Measurements from ENCODE around the gene PAFAH1B2. TPM values are rescaled to one million over a fixed set of nuclear protein-coding genes. Genes with fewer than 3 reads are reported as not detected.
A peak's percentile ranks its signal among the peaks of the same experiment; 100 is the strongest.

Gene PAFAH1B2
- total RNA-seq, 1 experiment from 2014 or later = 74.9 TPM

DNA sequence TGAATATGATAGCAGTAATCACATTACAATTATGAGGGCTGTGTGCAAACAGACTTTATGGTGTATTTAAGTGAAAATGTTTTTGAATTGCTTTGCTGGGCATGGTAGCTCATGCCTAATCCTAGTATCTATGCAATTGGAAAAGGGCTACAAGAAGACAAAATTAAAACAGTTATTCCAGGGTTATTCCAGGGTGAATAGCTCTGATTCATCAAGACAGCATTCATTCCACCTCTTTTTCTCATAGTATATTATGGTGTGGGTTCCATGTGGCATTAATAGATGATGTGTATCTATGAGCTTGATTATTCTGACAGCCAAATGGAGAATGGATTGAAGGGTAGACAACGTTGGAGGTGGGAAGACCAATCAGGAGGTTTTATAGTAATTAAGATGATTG lies 22.4 kb downstream of the PAFAH1B2 start:
- no peak for DNase-seq (ENCODE audit: low read depth)
- in situ Hi-C loops (cut with HindIII; ENCODE audit: low pct_unique_long_range_greater_than_20kb, low sequenced_read_pairs) = no loop called here

DNA sequence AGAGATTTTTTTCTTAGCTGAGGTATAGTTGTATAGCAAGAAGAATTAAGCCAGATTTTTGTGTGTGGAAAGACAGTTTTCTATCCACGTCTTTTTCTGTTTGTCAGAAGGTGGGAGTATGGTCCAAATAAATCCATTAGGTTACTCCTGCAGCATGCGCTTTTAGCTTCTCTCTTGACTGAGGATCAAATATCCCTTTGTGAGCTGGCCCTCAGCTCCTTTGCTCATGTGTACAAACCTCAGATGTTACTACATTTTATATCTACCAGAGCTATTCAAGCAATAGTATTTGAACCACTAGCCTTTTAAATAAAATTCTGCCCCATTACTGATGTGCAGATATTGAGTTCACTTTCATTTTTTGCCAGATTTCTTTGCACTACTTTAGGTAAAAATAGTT lies 25.6 kb downstream of the PAFAH1B2 start:
- no peak for DNase-seq (ENCODE audit: low read depth)
- in situ Hi-C loops (cut with HindIII; ENCODE audit: low pct_unique_long_range_greater_than_20kb, low sequenced_read_pairs) = no loop called here

DNA sequence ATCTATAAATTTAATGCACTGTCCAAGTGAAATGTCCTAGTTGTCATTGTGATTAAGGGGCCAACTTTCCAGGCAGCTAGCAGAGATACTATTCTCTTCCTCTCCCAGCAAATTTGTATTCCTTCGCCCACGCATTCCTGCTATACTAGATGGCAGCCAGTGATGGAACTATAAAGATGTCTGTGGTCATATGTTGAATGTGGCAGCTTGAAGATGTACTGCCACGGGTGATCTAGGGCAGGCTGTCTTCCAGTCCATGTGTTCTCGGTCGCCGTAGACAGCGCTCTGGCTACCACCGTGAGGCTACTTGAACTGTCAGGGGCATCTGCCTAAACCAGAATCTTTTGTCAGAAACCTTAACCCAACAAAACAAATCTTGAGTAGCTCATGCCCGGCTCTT lies 26.1 kb downstream of the PAFAH1B2 start:
- DNase-seq (ENCODE audit: low read depth) = no peak
- in situ Hi-C loops (cut with HindIII; ENCODE audit: low pct_unique_long_range_greater_than_20kb, low sequenced_read_pairs) = no loop called here

DNA sequence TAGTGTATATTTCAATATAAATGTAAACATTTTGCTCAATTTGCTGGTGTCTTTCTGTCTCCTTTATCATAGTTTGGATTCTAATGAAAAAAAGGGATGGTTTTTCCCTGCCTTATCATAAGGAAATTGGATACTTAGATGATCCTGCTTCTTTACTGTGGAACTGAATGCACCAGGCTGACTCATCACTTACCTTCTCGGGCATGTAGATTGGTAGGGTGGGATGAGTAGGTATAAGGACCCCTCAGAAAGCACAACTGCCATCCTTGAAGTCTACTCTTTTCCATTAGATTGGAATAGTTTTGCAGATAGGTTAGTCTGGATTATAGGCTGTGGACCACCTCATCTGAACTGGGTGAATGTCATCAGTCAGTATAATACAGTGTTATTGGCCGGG lies 26.9 kb downstream of the PAFAH1B2 start:
- DNase-seq (ENCODE audit: low read depth) = no peak
- in situ Hi-C loops (cut with HindIII; ENCODE audit: low pct_unique_long_range_greater_than_20kb, low sequenced_read_pairs) = no loop called here

DNA sequence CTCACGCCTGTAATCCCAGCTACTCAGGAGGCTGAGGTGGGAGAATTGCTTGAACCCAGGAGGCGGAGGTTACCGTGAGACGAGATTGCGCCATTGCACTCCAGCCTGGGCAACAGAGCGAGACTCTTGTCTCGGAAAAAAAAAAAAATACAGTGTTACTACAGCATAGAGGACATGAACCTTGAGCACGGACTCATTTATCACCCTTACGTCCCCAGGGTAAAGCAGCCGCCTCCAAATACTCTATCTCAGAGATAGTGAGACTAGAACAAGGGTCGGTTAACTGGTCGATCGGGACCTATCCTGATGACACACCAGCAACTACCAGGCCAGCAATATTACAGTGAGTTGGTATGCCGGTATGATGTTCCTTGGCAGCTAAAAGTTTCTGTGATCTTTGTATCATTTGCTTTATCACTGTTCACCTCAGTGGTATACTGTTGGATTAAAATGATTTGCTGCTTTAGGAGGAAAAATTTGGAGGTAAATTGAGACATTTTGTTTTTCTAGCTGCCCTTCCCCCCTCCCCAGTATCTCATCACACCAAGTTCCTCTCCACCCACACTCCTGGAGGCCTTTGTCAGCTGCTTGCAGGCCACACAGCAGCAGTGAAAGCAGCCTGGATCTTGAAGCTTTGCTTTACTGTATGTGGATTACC lies 27.4 kb downstream of the PAFAH1B2 start:
- DNase-seq (ENCODE audit: low read depth) = no peak
- in situ Hi-C loops (cut with HindIII; ENCODE audit: low pct_unique_long_range_greater_than_20kb, low sequenced_read_pairs) = no loop called here

DNA sequence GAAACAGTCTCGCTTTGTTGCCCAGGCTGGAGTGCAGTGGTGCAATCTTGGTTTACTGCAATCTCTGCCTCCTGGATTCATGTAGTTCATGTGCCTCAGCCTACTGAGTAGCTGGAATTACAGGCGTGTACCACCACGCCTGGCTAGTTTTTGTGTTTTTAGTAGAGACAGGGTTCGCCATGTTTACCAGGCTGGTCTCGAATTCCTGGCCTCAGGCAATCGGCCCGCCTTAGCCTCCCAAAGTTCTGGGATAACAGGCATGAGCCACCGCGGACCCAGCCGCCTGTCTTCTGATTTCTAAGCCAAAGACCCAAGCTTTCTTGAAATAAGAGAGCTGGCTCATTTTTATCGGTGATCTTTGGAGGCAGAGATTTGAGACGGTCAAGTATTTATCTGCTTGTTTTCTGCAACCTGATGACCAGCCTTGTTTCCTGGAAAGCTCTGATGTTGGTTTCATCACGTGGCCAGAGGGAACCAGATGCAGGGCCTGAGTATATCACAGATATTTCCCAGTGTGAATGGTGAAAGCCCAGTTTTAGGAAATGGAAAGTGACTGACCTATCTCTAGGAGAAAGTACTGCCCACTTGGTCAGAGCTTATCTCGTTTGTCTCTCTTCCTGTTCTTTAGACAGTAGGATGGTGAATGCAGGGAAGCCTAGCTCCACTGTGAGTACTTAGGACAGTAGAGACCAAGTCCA lies 28.8 kb downstream of the PAFAH1B2 start:
- in situ Hi-C loops (cut with HindIII; ENCODE audit: low pct_unique_long_range_greater_than_20kb, low sequenced_read_pairs) = no loop called here
- no peak for DNase-seq (ENCODE audit: low read depth)

DNA sequence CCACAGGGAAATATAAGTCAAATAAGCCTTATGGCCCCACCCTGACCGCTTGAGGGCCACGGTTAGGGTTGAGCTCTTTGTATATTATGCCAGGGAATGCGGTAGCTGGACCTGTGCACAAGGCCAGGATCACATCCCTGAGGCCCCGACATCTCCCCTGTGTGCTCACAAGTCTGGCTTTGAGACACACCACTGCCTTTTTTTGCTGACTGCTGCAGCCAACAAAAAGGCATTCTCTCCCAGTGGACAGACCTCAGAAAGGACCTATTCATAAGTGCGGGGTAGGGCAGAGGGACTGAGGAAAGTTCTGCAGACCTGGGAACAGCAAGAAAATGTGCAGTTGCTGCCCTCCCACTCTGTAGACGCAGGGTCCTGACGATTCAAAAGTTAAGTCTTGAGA lies 31.0 kb downstream of the PAFAH1B2 start:
- in situ Hi-C loops (cut with HindIII; ENCODE audit: low pct_unique_long_range_greater_than_20kb, low sequenced_read_pairs) = no loop called here
- DNase-seq (ENCODE audit: low read depth) = no peak

DNA sequence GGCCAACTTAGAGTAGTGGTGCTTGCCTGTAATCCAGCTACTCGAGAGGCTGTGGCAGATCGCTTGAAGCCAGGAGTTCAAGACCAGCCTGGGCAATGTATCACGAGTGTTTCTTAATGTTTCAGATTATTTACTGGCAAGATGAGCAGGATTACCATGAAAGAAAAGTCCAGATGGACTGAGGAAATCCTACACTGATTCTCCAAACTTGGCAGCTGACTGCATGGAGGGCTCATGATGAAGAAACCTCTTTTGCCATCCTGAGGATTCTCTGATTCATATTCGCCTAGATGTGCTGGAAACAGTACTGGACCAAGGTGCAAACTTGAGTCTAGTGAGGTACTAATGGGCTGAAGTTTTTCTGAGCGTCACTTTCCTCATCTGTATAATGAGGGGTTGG lies 31.7 kb downstream of the PAFAH1B2 start:
- in situ Hi-C loops (cut with HindIII; ENCODE audit: low pct_unique_long_range_greater_than_20kb, low sequenced_read_pairs) = no loop called here
- DNase-seq (ENCODE audit: low read depth) = no peak

DNA sequence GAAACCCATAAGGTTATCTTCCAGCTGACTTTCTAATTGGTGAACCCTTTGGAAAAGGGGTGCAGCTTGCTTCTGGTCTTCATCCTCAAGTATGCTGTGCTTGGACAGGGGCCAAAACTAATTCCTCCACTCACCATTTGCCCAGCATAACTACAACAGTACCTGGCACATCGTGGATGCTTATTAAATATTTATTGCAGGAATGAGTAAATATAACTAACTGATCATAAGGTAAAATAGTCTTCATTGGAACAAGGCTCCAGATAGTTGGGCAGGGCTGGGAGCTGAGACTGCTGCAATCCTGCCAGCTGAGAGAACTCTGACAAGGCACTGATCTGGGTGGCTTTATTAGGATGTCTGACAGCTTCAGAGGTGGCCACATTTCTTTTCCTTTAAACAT lies 32.1 kb downstream of the PAFAH1B2 start:
- in situ Hi-C loops (cut with HindIII; ENCODE audit: low pct_unique_long_range_greater_than_20kb, low sequenced_read_pairs) = no loop called here
- no peak for DNase-seq (ENCODE audit: low read depth)

DNA sequence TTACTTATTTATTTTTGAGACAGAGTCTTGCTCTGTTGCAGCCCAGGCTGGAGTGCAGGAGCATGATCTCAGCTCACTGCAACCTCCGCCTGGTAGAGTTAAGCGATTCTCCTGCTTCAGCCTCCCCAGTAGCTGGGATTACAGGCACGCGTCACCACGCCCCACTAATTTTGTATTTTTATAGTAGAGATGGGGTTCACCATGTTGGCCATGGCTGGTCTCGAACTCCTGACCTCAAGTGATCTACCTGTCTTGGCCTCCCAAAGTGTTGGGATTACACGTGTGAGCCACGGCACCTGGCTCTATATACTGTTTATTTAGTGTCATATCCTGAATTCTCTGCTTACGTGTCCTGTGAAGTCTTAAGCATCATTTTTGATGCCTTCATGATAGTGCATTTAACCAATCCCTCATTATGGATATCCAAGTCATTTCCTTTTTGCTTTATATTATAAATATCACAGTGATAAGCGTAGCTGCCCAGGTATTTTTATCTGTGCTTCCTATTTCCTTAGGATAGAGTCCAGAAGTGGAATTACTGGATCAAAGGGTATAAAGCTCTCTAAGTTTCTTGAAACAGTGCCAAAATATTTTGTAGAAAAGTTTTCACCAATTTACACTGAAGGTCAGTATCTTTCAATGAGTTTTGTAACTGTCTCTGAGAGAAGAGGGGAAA lies 33.6 kb downstream of the PAFAH1B2 start:
- in situ Hi-C loops (cut with HindIII; ENCODE audit: low pct_unique_long_range_greater_than_20kb, low sequenced_read_pairs) = no loop called here
- DNase-seq (ENCODE audit: low read depth) = no peak

DNA sequence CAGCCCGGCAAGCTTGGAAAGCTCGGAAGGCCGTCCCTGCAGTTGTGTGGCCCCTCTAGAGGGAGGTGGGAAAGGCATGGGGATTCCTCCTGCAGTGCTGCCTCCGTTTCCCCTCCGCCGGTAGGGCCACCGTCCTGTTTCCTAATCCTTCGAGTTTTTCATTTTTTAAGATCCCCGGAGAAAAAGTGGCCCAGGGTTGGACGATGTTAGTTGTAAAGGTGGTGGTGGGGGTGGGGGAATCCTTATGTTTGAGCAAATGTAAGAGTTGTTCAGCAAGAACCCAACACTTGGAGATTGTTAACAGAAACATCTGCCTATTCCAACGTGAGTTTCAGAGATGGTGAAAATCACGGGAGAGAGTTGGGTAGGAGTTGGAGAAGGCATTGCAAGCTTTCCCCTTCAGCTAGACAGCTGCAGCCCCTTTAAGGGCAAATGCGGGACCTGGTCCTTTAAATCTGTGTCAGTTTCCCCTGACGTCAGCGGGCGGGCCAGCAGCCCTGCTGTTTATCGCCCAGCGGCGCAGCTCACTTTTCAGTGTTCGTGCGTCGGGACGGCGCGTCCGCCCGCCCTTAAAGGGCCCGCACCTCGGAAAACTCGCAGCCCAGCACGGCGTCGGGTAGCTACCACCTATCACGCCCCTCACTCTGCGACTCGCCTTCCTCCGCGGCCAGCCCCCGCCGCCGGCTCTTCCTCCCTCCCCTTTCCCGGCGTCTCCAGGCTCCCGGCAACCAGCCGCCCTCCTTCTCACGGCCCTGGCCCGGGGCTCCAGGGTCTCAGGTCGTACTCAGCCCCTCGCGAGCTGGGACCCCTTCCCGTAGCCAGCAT lies 34.3 kb downstream of the PAFAH1B2 start, which contains the start of gene SIDT2:
Gene SIDT2 (plus strand): TSS at position 534 of the 825 bp plus-strand sequence. CDS start 521 bp downstream, outside the sequence.
- DNase-seq (ENCODE audit: low read depth) = peak; percentile 73
- in situ Hi-C loops (cut with HindIII; ENCODE audit: low pct_unique_long_range_greater_than_20kb, low sequenced_read_pairs) = no loop called here

DNA sequence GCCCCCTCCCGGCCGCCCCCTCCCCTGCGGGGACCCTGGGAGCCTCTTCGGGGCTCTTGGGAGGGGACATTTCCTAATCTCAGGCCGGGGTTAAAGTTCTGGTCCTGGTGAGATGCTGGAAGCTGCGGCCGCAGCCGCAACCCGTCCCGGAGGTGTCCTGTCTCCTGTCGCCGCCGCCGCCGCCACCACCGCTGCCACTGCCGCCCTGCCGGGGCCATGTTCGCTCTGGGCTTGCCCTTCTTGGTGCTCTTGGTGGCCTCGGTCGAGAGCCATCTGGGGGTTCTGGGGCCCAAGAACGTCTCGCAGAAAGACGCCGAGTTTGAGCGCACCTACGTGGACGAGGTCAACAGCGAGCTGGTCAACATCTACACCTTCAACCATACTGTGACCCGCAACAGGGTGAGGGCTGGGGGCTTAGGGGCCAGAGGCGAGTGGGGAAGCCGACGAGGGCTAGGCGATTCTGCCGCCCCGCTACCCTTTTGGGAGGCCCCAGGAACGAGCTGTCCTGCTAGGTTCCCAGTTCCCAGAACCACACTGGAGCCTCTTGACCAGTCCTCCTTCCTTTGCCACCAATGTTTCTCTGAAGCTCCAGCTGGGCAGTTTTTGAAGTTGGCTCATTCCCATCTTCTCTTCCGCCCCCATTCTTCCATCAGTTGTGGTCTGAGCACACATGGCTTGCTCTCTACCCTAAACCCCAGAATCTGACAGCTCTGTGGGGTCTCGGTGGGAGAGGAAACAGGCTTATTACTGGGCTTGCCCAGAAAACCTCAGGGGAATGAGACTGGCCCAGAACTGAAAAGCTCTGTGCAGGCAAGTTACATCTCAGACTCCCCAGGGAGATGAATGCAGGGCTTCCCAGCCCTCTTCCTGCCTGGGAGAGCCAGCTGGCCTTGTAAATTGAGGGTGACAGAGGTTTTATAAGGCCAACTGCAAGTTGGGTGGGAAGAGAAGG lies 35.2 kb downstream of the PAFAH1B2 start:
- DNase-seq (ENCODE audit: low read depth) = peak; percentile 11
- in situ Hi-C loops (cut with HindIII; ENCODE audit: low pct_unique_long_range_greater_than_20kb, low sequenced_read_pairs) = no loop called here

DNA sequence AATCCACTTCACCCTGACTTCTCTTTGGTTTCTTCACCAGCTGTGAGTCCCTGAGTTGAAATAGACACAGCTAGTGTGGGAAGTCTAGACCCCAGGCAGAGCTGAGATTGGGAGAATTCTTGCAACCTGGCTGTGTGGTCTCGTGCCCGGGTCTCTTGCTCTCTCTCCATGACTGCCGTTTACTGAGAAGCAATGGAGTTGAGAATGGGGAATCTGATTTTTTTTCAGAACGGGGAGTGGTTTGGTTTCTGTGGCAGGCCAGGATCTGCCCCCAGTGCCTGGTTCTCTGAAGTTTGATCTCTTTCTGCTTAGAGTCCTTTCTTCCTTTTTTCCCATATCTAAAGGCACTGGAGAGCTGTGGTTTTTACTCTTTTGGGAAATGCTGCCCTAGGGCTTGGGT lies 35.9 kb downstream of the PAFAH1B2 start:
- no peak for DNase-seq (ENCODE audit: low read depth)
- in situ Hi-C loops (cut with HindIII; ENCODE audit: low pct_unique_long_range_greater_than_20kb, low sequenced_read_pairs) = no loop called here

DNA sequence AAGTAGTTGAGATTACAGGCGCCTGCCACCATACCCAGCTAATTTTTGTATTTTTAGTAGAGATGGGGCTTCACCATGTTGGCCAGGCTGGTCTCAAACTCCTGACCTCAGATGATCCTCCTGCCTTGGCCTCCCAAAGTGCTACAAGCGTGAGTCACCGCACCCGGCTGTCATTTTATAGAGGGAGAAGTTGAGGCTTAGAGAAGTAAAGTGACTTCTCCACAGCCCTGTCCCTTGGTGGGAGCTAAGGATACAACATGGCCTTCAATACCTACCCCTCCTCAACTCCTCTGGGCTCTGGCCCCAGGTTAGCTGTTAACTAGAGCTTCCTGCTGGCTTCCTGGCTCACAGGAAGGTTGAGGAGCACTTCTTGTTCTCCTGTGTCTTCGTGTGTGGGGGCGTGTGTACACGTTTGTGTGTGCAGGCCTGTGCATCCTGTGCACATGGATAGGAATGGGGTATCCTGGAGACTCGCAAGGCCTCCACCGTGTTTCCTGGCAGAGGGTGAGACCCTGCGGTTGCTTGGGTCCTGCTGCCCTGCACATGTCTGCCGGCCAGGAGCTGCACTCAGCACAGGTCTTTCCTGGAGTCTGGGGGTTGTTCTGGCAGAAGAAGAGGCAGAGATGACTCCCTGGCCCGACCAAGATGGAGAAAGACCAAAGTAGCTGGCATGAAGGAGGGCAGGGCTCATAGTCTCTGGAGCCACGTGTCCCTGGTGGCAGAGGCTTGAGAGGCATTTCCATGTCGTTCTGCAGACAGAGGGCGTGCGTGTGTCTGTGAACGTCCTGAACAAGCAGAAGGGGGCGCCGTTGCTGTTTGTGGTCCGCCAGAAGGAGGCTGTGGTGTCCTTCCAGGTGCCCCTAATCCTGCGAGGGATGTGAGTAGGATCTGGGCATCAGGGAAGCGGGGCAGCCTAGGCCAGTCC lies 36.8 kb downstream of the PAFAH1B2 start:
- peak; percentile 10 for DNase-seq (ENCODE audit: low read depth)
- in situ Hi-C loops (cut with HindIII; ENCODE audit: low pct_unique_long_range_greater_than_20kb, low sequenced_read_pairs) = no loop called here

DNA sequence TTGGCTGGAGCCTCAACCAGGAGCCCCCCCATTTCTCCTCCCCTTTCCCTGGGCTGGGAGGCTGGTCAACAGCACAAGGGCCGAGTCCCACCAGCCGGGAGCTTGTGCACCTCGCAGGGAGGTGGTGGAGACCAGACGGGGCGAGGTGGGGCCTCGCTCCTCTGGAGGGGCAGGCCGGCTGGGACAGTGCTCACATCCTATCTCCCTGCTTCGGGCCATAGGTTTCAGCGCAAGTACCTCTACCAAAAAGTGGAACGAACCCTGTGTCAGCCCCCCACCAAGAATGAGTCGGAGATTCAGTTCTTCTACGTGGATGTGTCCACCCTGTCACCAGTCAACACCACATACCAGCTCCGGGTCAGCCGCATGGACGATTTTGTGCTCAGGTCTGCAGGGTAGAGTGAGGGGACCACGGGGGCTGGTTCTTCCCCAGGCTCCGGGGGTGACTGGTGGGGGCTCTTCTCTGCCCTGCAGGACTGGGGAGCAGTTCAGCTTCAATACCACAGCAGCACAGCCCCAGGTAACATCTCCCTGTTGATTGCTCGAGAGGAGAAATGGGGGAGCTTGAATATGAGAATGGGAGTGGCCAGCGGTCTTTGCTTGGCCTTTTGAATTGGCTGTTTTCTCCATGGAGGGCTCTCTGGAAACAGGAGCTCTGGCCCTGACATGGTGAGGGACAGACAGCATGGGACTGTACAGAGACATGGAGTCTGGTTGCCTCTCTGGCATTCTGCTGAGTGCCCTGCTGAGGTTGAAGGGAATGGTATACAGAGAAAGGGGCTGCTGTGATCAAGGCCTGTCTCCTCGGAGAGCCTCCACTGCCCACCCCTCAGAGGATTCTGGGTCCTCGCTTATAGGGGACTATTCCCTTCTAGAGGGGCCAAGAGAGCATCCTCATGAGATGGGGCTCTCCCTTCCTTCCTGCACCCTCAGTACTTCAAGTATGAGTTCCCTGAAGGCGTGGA lies 37.8 kb downstream of the PAFAH1B2 start:
- DNase-seq (ENCODE audit: low read depth) = no peak
- in situ Hi-C loops (cut with HindIII; ENCODE audit: low pct_unique_long_range_greater_than_20kb, low sequenced_read_pairs) = no loop called here

DNA sequence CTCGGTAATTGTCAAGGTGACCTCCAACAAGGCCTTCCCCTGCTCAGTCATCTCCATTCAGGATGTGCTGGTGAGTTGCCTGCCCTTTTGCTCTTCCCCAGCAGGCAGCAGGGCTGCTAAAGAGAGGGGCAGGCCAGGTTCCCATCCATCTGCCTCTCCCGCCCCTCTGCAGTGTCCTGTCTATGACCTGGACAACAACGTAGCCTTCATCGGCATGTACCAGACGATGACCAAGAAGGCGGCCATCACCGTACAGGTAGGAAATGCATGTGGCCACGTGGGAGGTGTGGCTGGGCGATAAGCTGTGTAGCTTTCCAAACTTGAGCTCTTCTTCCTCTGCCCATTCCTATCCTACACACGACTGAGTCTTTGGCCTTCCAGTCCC lies 38.5 kb downstream of the PAFAH1B2 start:
- DNase-seq (ENCODE audit: low read depth) = no peak
- in situ Hi-C loops (cut with HindIII; ENCODE audit: low pct_unique_long_range_greater_than_20kb, low sequenced_read_pairs) = no loop called here
